Right cardiac atrium (tissue), 5 donors: ENCODE measurements around the gene IL25. TPM values are rescaled to one million over a fixed set of nuclear protein-coding genes. Genes with fewer than 3 reads are reported as not detected.
"Not testable (repeated sequence)": the region's sequence is repeated elsewhere in the genome, so short reads cannot be mapped to it uniquely, and the experiment has no call there.

ENCODE experiments used
- ATAC-seq, 2 donors: fragments of 200-7000 bp; cut with Tn5 transposase; one replicate each; pipeline versions ENCODE4 v1.8.0 to v1.9.1; 2020; ENCODE audit warnings: moderate library complexity in 2 of 2, mild to moderate bottlenecking in 1 of 2
- DNase-seq, 3 donors: peaks; one replicate each; pipeline ENCODE4 v3.0.0-alpha.2; 2020
- H3K27ac ChIP-seq: one replicate; pipeline ENCODE4 v1.5.1; 2013; ENCODE audit warnings: mild to moderate bottlenecking, low read length, control low read depth, moderate library complexity
- H3K27me3 ChIP-seq: one replicate; pipeline ENCODE4 v1.6.1; 2013; ENCODE audit not compliant: control insufficient read depth, insufficient read depth
- H3K4me1 ChIP-seq: one replicate; pipeline ENCODE4 v1.6.1; 2013; ENCODE audit warnings: low read length; ENCODE audit not compliant: control insufficient read depth, insufficient read depth
- H3K4me3 ChIP-seq: one replicate; pipeline ENCODE4 v1.5.1; 2013; ENCODE audit warnings: low read length, control low read depth
- H3K9me3 ChIP-seq: one replicate; pipeline ENCODE4 v1.6.1; 2013; ENCODE audit warnings: low read length; ENCODE audit not compliant: control insufficient read depth
- WGBS: extraction: QIAGEN DNeasy Blood & Tissue Kit; methylation state at CpG from one replicate; pipeline ENCODE4 v1.1.7; 2013; 5-methylcytosine and 5-hydroxymethylcytosine counted together
- intact Hi-C, 4 donors: fragments of 100-400 bp; cut with DNase I; formaldehyde crosslinking; loops; one replicate each; pipeline versions ENCODE4 v1.11.0 to v1.14.0; 2022 to 2023
- long read RNA-seq, 4 donors: library from polyadenylated mRNA; unstranded; transcript quantifications; one replicate each; pipeline ENCODE4 v2.0.0, GENCODE V29; 2020 to 2021
- polyA plus RNA-seq: library from polyadenylated mRNA; stranded (reverse); fragments of 200-250 nt; gene quantifications from one replicate; pipeline ENCODE4 v1.2.3, GENCODE V29; 2013
- total RNA-seq, 4 donors: library from RNA; stranded (reverse); fragmentation: NEBNext Ultra II Directional; extraction: Animal tissue kit (Norgen Biotek cat#: 25700); gene quantifications; one replicate each; pipeline ENCODE4 v1.2.1, GENCODE V29; 2021
- donor health status: healthy with polysubstance abuse.
- donor health status: DM: no; HTN: yes; CAD: no.
- donor health status: DM: no; HTN: no; CAD: no.
- donor health status: DM: no; HTN: yes; CAD: no; lungs with severe emphysema.
- donor health status: DM: yes; HTN: yes; CAD: no.

The IL25 gene
- total RNA-seq (not detected), polyA plus RNA-seq (0.09 TPM)
- long read RNA-seq, donor 1: 0 reads
- long read RNA-seq, donor 2: 0 reads
- long read RNA-seq, donor 3: 0 reads
- long read RNA-seq, donor 4: 0 reads

DNA sequence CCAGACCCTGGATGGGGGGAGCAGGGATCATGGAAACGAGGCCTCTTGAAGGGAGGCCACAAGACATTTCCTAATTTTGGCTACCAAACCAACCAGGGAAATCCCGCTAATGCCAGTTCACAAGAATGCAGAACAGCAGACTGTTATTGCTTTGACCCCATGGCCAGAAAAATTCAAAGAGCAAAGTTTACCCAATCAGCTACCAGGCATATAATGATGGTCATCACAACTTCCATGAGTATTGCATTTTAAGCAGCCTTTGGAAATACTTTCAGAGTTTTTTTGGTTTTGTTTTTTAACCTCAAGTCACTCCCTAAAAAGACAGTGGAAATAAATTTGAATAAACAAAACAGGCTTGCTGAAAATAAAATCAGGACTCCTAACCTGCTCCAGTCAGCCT is at the start of gene IL25:
IL25 (plus strand) TSS at position 301 of the 400 bp plus-strand sequence.
- ATAC-seq (no peak), DNase-seq (no peak)
- intact Hi-C loops: no loop called here
- Histone ChIP-seq H3K4me3 (no peak within 1 kb of the TSS), H3K27ac (no peak within 1 kb of the TSS), H3K4me1 (no peaks in the 10 kb centered on the region), H3K27me3 (no peaks in the 10 kb centered on the region), H3K9me3 (no peaks in the 10 kb centered on the region)
- WGBS: 71% methylated on average over 2 of the region's 2 CpGs

- no peak for ATAC-seq
- intact Hi-C loops: loop anchor here (5.0 to 10.0 kb wide), 5 partner anchors 121 to 241 kb away; partner anchors contain the start of genes AP1G2 (in 2 of the 4) and NGDN (in 1 of the 4)
Observed at GRCh38 chr14:23323838-23324454, 48.7 kb upstream of the IL25 start.

GRCh38 chr14:23324455-23324846 is 48.2 kb upstream of the IL25 start:
- Histone ChIP-seq H3K4me3 (no peak overlapping the region), H3K27ac (no peak overlapping the region), H3K4me1 (peaks cover 4% of the 10 kb centered on the region), H3K9me3 (no peaks in the 10 kb centered on the region), H3K27me3 (no peaks in the 10 kb centered on the region)
- DNase-seq: no peak
- ATAC-seq: no peak
- WGBS: 78% methylated on average over 2 of the region's 2 CpGs
- intact Hi-C loops: loop anchor here (5.0 to 10.0 kb wide), 5 partner anchors 120 to 240 kb away; partner anchors contain the start of genes AP1G2 (in 2 of the 4) and NGDN (in 1 of the 4)

More at GRCh38 chr14:23323838-23324454, 48.7 kb upstream of the IL25 start:
- H3K4me3 ChIP-seq: no peak overlapping the region
- peak in 2 of 3 donors; percentile 47 to 51 for DNase-seq
- H3K27ac ChIP-seq: no peak overlapping the region
- no peaks in the 10 kb centered on the region for H3K27me3 ChIP-seq
- H3K9me3 ChIP-seq: no peaks in the 10 kb centered on the region
- WGBS: 82% methylated on average over 18 of the region's 18 CpGs
- H3K4me1 ChIP-seq: peaks cover 4% of the 10 kb centered on the region

GRCh38 chr14:23324993-23325392 is 47.6 kb upstream of the IL25 start:
- no peak overlapping the region for H3K4me3 ChIP-seq
- no peaks in the 10 kb centered on the region for H3K9me3 ChIP-seq
- H3K4me1 ChIP-seq: peaks cover 4% of the 10 kb centered on the region
- H3K27ac ChIP-seq: no peak overlapping the region
- no peaks in the 10 kb centered on the region for H3K27me3 ChIP-seq
- 78% methylated on average over 7 of the region's 7 CpGs for WGBS
- intact Hi-C loops: loop anchor here (5.0 to 10.0 kb wide), 8 partner anchors 52 to 240 kb away; partner anchors contain the start of genes AP1G2 (in 2 of the 4), CMTM5 (in 1 of the 4) and NGDN (in 1 of the 4)
- peak in 1 of 3 donors; percentile 8 for DNase-seq
- ATAC-seq: no peak

GRCh38 chr14:23325746-23326145 is 46.9 kb upstream of the IL25 start:
- H3K27me3 ChIP-seq, ATAC-seq, H3K27ac ChIP-seq, H3K9me3 ChIP-seq, H3K4me3 ChIP-seq, H3K4me1 ChIP-seq: not testable (repeated sequence)
- intact Hi-C loops: loop anchor here (5.0 to 10.0 kb wide), 7 partner anchors 52 to 239 kb away; partner anchors contain the start of genes AP1G2 (in 2 of the 4) and CMTM5 (in 1 of the 4)
- peak in 1 of 3 donors; percentile 26 for DNase-seq
- WGBS: 87% methylated on average over 5 of the region's 5 CpGs

- no peaks in the 10 kb centered on the region for H3K4me1 ChIP-seq
- intact Hi-C loops: loop anchor here (5.0 to 10.0 kb wide), 7 partner anchors 51 to 238 kb away; partner anchors contain the start of genes AP1G2 (in 2 of the 4) and CMTM5 (in 1 of the 4)
- no peak overlapping the region for H3K4me3 ChIP-seq
- H3K27me3 ChIP-seq: no peaks in the 10 kb centered on the region
- DNase-seq: peak in 1 of 3 donors; percentile 32
- peak in 1 of 2 donors; percentile 18 for ATAC-seq
- H3K9me3 ChIP-seq: no peaks in the 10 kb centered on the region
- H3K27ac ChIP-seq: no peak overlapping the region
- WGBS: 71% methylated on average over 13 of the region's 13 CpGs
Observed at GRCh38 chr14:23326491-23327332, 45.9 kb upstream of the IL25 start.

DNA sequence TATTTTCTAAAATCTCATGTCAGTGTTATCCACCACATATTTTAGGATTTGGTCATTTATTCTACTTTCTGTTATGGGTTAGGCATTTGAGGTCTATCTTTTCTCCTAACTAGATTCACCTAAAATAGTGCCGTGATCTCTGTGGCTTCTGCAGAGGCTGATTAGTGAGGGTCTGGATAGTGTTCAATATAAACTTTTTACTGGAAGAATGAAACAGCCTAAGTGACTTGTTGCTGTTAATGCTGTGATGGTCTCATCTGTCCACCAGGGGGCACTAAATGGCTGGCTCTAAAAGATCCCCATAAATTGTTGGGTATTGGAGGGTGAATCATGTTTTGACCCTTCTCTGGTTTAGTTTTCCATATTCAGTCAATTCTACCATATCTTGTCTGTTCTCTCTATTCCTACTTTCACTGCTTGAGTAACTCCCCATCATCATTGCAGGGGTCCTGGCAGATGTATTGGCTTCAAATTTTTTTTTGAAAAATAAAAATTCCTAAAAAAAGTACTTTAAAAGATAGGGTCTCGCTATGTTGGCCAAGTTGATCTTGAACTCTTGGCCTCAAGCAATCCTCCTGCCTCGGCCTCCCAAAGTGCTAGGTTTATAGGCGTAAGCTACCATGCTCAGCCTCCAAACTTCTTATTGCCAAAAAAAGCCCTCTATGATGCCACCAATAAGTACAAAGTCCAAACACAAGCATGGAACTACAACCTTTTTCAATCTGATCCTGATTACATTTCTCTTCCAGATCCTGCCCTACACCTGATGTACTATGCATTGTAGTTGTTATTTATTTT is 44.5 kb upstream of the IL25 start:
- no peaks in the 10 kb centered on the region for H3K9me3 ChIP-seq
- no peak overlapping the region for H3K27ac ChIP-seq
- H3K27me3 ChIP-seq: no peaks in the 10 kb centered on the region
- no peak overlapping the region for H3K4me3 ChIP-seq
- ATAC-seq (peak; percentile 65 to 66), DNase-seq (peak; percentile 50 to 70 (median 63))
- intact Hi-C loops: loop anchor here (5.0 to 10.0 kb wide), 7 partner anchors 49 to 237 kb away; partner anchors contain the start of genes AP1G2 (in 2 of the 4) and CMTM5 (in 1 of the 4)
- H3K4me1 ChIP-seq: no peaks in the 10 kb centered on the region
- WGBS: 38% methylated on average over 4 of the region's 4 CpGs

- intact Hi-C loops: no loop called here
- 81% methylated on average over 5 of the region's 5 CpGs for WGBS
- H3K27ac ChIP-seq: no peak overlapping the region
Observed at GRCh38 chr14:23335623-23336022, 37.0 kb upstream of the IL25 start.

DNA sequence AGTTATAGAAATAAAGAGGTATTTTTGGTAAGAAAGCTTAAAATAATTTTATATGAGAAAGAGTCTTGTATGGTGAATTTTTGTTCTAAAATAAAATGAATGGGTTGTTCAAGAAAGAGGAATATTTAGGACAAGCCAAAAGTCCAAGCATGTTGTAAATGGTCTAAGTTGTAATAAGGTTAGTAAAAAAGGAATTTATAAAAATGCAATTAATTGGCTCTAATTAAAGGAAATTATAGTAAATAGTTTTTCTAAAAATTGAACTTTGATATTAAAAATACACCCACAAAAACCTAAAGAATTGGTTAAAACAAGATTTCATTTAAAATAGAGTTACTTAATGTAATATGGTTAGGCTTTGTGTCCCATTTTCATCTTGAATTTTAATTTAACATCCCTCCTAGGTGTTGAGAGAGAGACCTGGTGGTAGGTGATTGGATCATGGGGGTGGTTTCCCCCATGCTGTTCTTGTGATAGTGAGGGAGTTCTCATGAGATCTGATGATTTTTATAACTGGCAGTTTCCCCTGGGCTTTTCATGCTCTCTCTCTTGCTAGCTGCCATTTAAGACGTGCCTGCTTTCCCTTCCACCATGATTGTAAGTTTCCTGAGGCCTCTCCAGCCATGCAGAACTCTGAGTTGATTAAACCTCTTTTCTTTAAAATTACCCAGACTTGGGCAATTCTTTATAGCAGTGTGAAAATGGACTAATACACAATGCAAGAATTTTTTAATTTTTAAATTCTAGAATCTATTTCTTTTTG is 32.9 kb upstream of the IL25 start:
- Histone ChIP-seq H3K4me1 (no peaks in the 10 kb centered on the region), H3K27me3 (no peaks in the 10 kb centered on the region), H3K27ac (no peak overlapping the region), H3K9me3 (no peaks in the 10 kb centered on the region), H3K4me3 (no peak overlapping the region)
- 76% methylated on average over 1 of the region's 1 CpG for WGBS
- intact Hi-C loops: no loop called here
- ATAC-seq (no peak), DNase-seq (no peak)

More at GRCh38 chr14:23335623-23336022, 37.0 kb upstream of the IL25 start:
- DNase-seq (no peak), ATAC-seq (no peak)
- no peak overlapping the region for H3K4me3 ChIP-seq
- no peaks in the 10 kb centered on the region for H3K27me3 ChIP-seq
- no peaks in the 10 kb centered on the region for H3K9me3 ChIP-seq
- no peaks in the 10 kb centered on the region for H3K4me1 ChIP-seq

DNA sequence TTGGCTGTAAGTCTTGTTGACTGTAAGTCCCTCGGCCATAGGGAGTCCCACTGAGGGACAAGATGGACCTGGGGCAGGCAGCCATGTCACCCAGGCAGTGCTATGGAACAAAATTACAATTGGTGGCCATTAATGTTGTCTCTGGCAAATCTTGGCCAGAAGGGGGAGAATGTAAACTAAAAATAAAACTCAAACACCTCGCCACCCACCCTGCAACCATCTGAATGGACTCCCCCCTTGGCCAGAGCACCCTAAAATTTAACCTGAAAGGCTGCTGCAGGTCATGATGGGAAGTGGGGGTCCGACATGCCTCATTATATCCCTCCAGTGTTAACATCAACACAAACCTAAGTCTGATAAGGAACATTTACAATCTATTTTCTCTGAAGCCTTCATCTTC is 28.1 kb upstream of the IL25 start:
- no peaks in the 10 kb centered on the region for H3K4me1 ChIP-seq
- H3K9me3 ChIP-seq: no peaks in the 10 kb centered on the region
- intact Hi-C loops: no loop called here
- DNase-seq: no peak
- no peaks in the 10 kb centered on the region for H3K27me3 ChIP-seq
- no peak overlapping the region for H3K4me3 ChIP-seq
- no peak for ATAC-seq
- no peak overlapping the region for H3K27ac ChIP-seq
- WGBS: 45% methylated on average over 3 of the region's 3 CpGs
